Thymus (tissue), 11 donors: ENCODE data around the gene EME2. TPM values are rescaled to one million over a fixed set of nuclear protein-coding genes. Genes with fewer than 3 reads are reported as not detected.

ENCODE experiments used
- DNase-seq, 9 donors: peaks; one replicate each; pipeline ENCODE4 v3.0.0-alpha.2; 2013; ENCODE audit warnings: low spot score in 9 of 9, low read depth in 6 of 9, missing footprints in 1 of 9
- H3K27ac ChIP-seq, 2 donors: one replicate each; pipeline ENCODE4 v1.5.1; 2013; ENCODE audit warnings: control low read depth in 1 of 2, low read depth in 1 of 2, low read length in 1 of 2, mild to moderate bottlenecking in 1 of 2, moderate library complexity in 1 of 2
- H3K27me3 ChIP-seq, 2 donors: one replicate each; pipeline ENCODE4 v1.5.1; 2013; ENCODE audit warnings: low read length in 1 of 2; ENCODE audit not compliant: control insufficient read depth in 2 of 2, insufficient read depth in 1 of 2
- H3K36me3 ChIP-seq, 2 donors: one replicate each; pipeline ENCODE4 v1.5.1; 2013; ENCODE audit warnings: low read length in 1 of 2, mild to moderate bottlenecking in 1 of 2, moderate library complexity in 1 of 2; ENCODE audit not compliant: control insufficient read depth in 2 of 2, insufficient read depth in 2 of 2
- H3K4me1 ChIP-seq, 2 donors: one replicate each; pipeline ENCODE4 v1.5.1; 2013; ENCODE audit warnings: low read length in 2 of 2; ENCODE audit not compliant: control insufficient read depth in 2 of 2, insufficient read depth in 2 of 2
- H3K4me3 ChIP-seq, 2 donors: one replicate each; pipeline ENCODE4 v1.5.1; 2013; ENCODE audit warnings: low read length in 2 of 2, control low read depth in 1 of 2, mild to moderate bottlenecking in 1 of 2
- H3K9me3 ChIP-seq, 2 donors: one replicate each; pipeline ENCODE4 v1.5.1; 2013; ENCODE audit warnings: low read length in 1 of 2, mild to moderate bottlenecking in 1 of 2; ENCODE audit not compliant: control insufficient read depth in 2 of 2, insufficient read depth in 1 of 2
- WGBS: extraction: QIAGEN DNeasy Blood & Tissue Kit; methylation state at CpG from one replicate; pipeline ENCODE4 v1.1.7; 2013; 5-methylcytosine and 5-hydroxymethylcytosine counted together
- polyA plus RNA-seq: library from polyadenylated mRNA; stranded (reverse); fragments of 200-250 nt; gene quantifications from one replicate; pipeline ENCODE4 v1.2.3, GENCODE V29; 2013
- total RNA-seq: library from RNA; stranded (reverse); fragments of 120-200 nt; gene quantifications from one replicate; pipeline ENCODE4 v1.2.4, GENCODE V29; 2013
- donor health status: healthy.

Gene EME2
- total and polyA plus RNA-seq, 2 donors = 6.1 to 13.1 TPM

GRCh38 chr16:1807626-1808025 is 35.0 kb downstream of the EME2 start:
- H3K27me3 ChIP-seq = no peaks in the 10 kb centered on the region
- WGBS = 88% methylated on average over 10 of the region's 10 CpGs
- no peaks in the 10 kb centered on the region for H3K4me1 ChIP-seq
- H3K36me3 ChIP-seq = peaks cover 22 to 28% of the 10 kb centered on the region in 2 donors
- DNase-seq = no peak
- no peak overlapping the region for H3K4me3 ChIP-seq
- H3K9me3 ChIP-seq = peaks cover 0 to 7% of the 10 kb centered on the region in 2 donors
- no peak overlapping the region for H3K27ac ChIP-seq

GRCh38 chr16:1808691-1809090 is 36.1 kb downstream of the EME2 start:
- H3K36me3 ChIP-seq = peaks cover 25 to 30% of the 10 kb centered on the region in 2 donors
- DNase-seq = no peak
- WGBS = 82% methylated on average over 18 of the region's 18 CpGs

GRCh38 chr16:1809281-1809801 is 36.7 kb downstream of the EME2 start:
- no peak for DNase-seq

More at GRCh38 chr16:1808691-1809090, 36.1 kb downstream of the EME2 start:
- no peak overlapping the region for H3K4me3 ChIP-seq
- H3K4me1 ChIP-seq = no peaks in the 10 kb centered on the region
- H3K27me3 ChIP-seq = no peaks in the 10 kb centered on the region
- peaks cover 0 to 7% of the 10 kb centered on the region in 2 donors for H3K9me3 ChIP-seq
- H3K27ac ChIP-seq = no peak overlapping the region

GRCh38 chr16:1810106-1810505 is 37.5 kb downstream of the EME2 start:
- H3K36me3 ChIP-seq = peaks cover 25 to 33% of the 10 kb centered on the region in 2 donors
- DNase-seq = no peak
- no peak overlapping the region for H3K4me3 ChIP-seq
- H3K4me1 ChIP-seq = no peaks in the 10 kb centered on the region
- H3K27ac ChIP-seq = no peak overlapping the region
- H3K27me3 ChIP-seq = no peaks in the 10 kb centered on the region
- peaks cover 0 to 7% of the 10 kb centered on the region in 2 donors for H3K9me3 ChIP-seq
- 98% methylated on average over 16 of the region's 16 CpGs for WGBS

More at GRCh38 chr16:1809281-1809801, 36.7 kb downstream of the EME2 start:
- Histone ChIP-seq H3K4me3 (no peak overlapping the region), H3K36me3 (peaks cover 25 to 31% of the 10 kb centered on the region in 2 donors), H3K27ac (no peak overlapping the region), H3K4me1 (no peaks in the 10 kb centered on the region), H3K27me3 (no peaks in the 10 kb centered on the region), H3K9me3 (peaks cover 0 to 7% of the 10 kb centered on the region in 2 donors)
- 84% methylated on average over 28 of the region's 28 CpGs for WGBS

- no peak for DNase-seq
- WGBS = 98% methylated on average over 16 of the region's 16 CpGs
- Histone ChIP-seq H3K9me3 (peaks cover 0 to 7% of the 10 kb centered on the region in 2 donors), H3K36me3 (peaks cover 27 to 37% of the 10 kb centered on the region in 2 donors), H3K27me3 (no peaks in the 10 kb centered on the region), H3K27ac (no peak overlapping the region), H3K4me3 (no peak overlapping the region), H3K4me1 (no peaks in the 10 kb centered on the region)
Observed at GRCh38 chr16:1810536-1810935, 37.9 kb downstream of the EME2 start.

GRCh38 chr16:1812732-1813163 is 40.1 kb downstream of the EME2 start:
- DNase-seq = peak in 2 of 9 donors; percentile 31 to 52
- Histone ChIP-seq H3K36me3 (peaks cover 38 to 41% of the 10 kb centered on the region in 2 donors), H3K27me3 (no peaks in the 10 kb centered on the region), H3K9me3 (no peaks in the 10 kb centered on the region), H3K27ac (no peak overlapping the region), H3K4me3 (no peak overlapping the region), H3K4me1 (no peaks in the 10 kb centered on the region)
- WGBS = 42% methylated on average over 17 of the region's 17 CpGs

- Histone ChIP-seq H3K36me3 (peaks cover 20 to 39% of the 10 kb centered on the region in 2 donors), H3K4me1 (no peaks in the 10 kb centered on the region), H3K4me3 (no peak overlapping the region), H3K9me3 (no peaks in the 10 kb centered on the region), H3K27me3 (no peaks in the 10 kb centered on the region), H3K27ac (no peak overlapping the region)
- 98% methylated on average over 11 of the region's 11 CpGs for WGBS
- DNase-seq = no peak
Observed at GRCh38 chr16:1815461-1815860, 42.9 kb downstream of the EME2 start.

GRCh38 chr16:1816396-1817275 is 44.0 kb downstream of the EME2 start:
- H3K4me3 ChIP-seq = no peak overlapping the region
- H3K27ac ChIP-seq = no peak overlapping the region
- 98% methylated on average over 40 of the region's 40 CpGs for WGBS
- no peaks in the 10 kb centered on the region for H3K27me3 ChIP-seq
- no peaks in the 10 kb centered on the region for H3K4me1 ChIP-seq
- H3K36me3 ChIP-seq = peaks cover 24 to 46% of the 10 kb centered on the region in 2 donors
- DNase-seq = no peak
- H3K9me3 ChIP-seq = no peaks in the 10 kb centered on the region

GRCh38 chr16:1817276-1817589 is 44.6 kb downstream of the EME2 start:
- Histone ChIP-seq H3K27ac (no peak overlapping the region), H3K9me3 (no peaks in the 10 kb centered on the region), H3K27me3 (no peaks in the 10 kb centered on the region), H3K4me1 (no peaks in the 10 kb centered on the region), H3K36me3 (peaks cover 30 to 51% of the 10 kb centered on the region in 2 donors), H3K4me3 (no peak overlapping the region)
- over 99% methylated on average over 9 of the region's 9 CpGs for WGBS
- no peak for DNase-seq
